Fibroblast of lung (primary cell): Measurements from ENCODE around the gene HLA-DMA.

Source experiments
- CTCF ChIP-seq, 2 donors: IDR thresholded peaks in 1 of 2; conservative IDR thresholded peaks in 1 of 2; 1 replicate in 1 of 2; 2 replicates in 1 of 2; pipeline ENCODE4 v1.5.1; 2011 to 2012; ENCODE audit warnings: low read length in 2 of 2, control low read depth in 1 of 2, inconsistent platforms in 1 of 2, low read depth in 1 of 2, mild to moderate bottlenecking in 1 of 2
- EZH2 ChIP-seq: IDR thresholded peaks from 2 replicates; pipeline ENCODE4 v1.5.1; 2012; ENCODE audit warnings: low read length, control low read depth, mild to moderate bottlenecking; ENCODE audit errors: missing control alignments

GRCh38 chr6:32906539-32906938, 46.4 kb downstream of the HLA-DMA start:
- TF ChIP-seq CTCF (conservative IDR thresholded peaks at IDR 0.05 in 1 of 2, IDR thresholded peaks at IDR 0.05 in 1 of 2; ENCODE audit: low read depth in 1 of 2, low read length in 2 of 2): no peak
- TF ChIP-seq EZH2: no peak
